NCI-H748 (cell line): ENCODE data around the gene SLC6A5.
A peak's percentile ranks its signal among the peaks of the same experiment; 100 is the strongest.

ENCODE experiments used
- DNase-seq: peaks from one replicate; lab custom pipeline; 2025; ENCODE audit not compliant: unreplicated experiment; lab: John Stamatoyannopoulos, UW

SLC6A5 gene

GRCh38 chr11:20620988-20621387 is 21.6 kb downstream of the SLC6A5 start:
- no peak for DNase-seq

DNA sequence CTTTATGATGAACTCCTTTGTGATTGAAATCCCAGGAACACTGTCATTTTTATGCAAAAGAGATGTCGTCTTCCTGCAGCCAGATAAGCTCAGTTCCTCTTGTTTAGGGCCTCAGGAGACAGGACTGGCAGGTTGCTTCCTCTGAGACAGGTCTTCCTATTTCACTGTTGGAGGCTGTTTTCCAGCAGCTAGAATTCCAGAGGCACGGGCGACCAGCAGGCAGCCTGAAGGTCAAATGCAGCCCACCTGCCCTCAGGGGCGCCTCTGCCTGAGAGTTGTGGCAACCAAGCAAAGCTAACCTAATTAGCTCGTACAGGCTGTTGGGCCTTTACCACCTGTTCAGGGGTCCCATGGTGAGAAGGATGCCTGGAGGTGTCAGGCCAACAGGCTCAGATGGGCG is 22.3 kb downstream of the SLC6A5 start:
- peak; percentile 33 for DNase-seq

GRCh38 chr11:20623252-20623651 is 23.8 kb downstream of the SLC6A5 start:
- DNase-seq = no peak

DNA sequence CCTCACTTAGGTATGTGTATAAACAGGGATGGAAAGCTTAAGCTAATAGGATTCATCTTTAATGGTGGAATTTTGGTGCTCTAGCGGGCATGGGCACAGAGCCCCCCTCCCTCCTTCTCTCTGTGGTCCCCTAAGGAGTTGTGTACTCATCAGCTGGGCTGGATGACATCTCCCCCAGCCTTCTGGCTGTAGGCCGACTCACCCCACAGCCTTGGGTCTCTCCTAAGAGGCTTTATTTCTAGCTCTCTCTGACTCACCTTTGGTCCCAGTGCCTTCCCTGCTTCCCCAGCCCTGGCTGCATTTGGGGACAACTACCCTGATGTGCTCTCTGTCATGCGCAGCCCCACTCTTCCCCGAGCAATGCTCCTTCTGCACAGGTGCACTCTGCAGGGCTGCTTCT is 26.9 kb downstream of the SLC6A5 start:
- DNase-seq = no peak

DNA sequence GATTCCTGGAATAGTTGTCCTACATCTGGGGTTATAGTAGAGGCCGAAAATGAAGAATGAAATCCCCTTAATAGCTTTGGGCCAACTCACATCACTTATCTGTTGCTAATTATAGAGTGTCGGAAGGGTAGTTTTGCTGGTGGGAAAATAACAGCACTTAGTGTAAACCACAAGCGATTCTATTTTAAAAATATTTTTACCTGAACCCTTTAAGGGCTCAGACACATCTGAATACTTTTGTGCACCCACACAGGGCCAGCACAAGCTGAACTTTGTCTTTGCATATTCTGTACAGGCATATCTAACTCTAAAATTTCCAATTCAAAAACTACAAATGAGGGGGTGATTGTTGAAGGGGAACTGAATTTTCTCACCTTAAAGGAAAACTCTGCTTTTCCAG is 27.6 kb downstream of the SLC6A5 start:
- no peak for DNase-seq

- DNase-seq = peak; percentile 58
Observed at GRCh38 chr11:20627701-20628100, 28.3 kb downstream of the SLC6A5 start.

DNA sequence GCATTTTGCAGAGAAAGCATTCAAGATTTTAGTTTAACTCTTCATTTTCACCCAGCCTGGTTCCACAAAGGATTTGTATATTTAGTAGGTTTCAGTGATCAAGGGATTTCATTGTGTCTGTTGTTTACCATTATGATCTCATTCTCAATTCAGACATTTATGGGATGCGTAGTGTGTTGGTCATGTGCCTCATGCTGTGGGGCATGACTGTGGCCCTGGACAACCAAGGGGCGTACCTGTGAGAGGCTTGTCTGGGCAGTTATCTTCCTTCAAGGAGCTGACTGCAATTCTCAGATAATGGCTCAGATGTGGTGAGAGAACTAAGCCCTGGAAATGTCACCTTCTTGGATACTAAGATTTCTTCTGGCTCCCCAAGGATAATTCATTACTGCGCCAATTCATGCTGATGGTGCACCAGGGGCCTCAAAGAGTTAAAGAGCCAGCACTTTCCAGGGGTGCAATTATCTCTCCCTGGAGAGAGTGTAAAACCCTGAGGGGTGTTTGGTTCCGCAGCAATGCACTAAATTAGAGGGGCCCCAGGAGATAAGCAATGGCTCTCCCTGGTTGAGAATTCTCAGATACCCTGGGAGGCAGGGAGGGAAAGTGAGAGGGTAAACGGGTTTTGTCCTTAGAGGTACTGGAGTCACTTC is 32.2 kb downstream of the SLC6A5 start:
- DNase-seq = peak; percentile 85

- no peak for DNase-seq
Observed at GRCh38 chr11:20632169-20632532, 32.7 kb downstream of the SLC6A5 start.

DNA sequence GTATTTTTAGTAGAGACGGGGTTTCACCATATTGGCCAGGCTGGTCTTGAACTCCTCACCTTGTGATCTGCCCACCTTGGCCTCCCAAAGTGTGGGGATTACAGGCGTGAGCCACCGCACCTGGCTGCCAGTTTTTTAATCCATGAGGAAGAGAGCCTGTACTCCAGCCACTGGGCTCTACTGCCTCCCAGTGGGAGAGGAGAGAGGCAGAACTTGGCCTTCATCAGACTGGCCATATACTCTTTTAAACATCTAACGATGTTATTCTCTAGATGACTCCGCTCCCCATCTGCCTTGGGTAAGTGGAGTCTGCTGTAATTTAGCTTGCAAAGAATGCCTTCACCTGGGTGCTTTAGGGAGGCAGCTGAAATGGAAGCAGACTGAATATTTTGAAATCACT is 34.6 kb downstream of the SLC6A5 start:
- DNase-seq = peak; percentile 22

DNA sequence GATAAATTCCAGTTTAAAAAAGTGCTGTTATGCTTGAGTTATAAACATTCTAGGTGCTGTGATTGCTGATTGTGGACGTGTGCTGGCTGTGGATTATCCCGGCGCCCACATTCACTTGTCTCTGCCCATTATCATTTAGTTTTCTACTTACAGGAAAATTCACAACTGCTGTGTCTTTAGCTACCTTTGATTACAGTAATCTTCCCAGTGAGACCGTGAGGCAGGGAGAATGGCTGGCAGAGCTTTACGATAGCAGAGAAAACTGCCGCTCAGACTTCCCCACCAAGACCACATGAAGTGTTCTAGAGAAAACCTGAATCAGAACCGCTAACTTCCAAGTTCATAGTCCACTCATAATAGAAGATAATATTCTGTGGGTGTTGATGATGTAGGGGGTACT is 35.4 kb downstream of the SLC6A5 start:
- no peak for DNase-seq

GRCh38 chr11:20638074-20638473 is 38.7 kb downstream of the SLC6A5 start:
- no peak for DNase-seq

- DNase-seq = no peak
Observed at GRCh38 chr11:20639688-20640087, 40.3 kb downstream of the SLC6A5 start.

GRCh38 chr11:20640401-20640800 is 41.0 kb downstream of the SLC6A5 start:
- no peak for DNase-seq

- no peak for DNase-seq
Observed at GRCh38 chr11:20644360-20644759, 45.0 kb downstream of the SLC6A5 start.

DNA sequence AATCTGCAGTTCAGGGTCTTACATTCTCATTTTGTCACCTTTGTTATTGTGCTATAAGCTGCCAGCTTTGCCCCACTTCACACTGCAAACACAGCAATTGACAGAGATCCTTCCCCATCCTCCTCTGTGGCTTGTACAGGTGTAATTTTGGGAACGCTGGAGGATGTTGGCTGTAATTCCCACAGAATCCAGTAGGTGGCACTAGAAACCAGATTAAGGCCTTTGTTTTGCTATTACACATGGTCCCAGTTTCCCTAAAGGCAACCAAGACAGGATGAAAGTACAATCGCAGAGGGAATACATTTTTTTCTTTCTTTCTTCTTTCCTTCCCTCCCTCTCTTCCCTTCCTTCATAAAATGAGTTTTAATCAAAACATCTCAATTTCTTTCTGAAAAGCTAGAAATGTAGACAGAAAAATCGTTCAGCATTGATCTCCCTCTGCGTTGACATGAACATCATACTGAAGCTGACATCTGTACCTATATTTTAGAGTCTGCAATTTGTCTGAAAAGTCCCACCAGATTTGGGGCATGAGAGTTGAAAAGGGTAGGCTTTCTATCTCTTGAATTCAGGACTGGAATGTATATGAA is 48.7 kb downstream of the SLC6A5 start:
- peak; percentile 75 for DNase-seq

- DNase-seq = no peak
Observed at GRCh38 chr11:20652150-20652806, 52.9 kb downstream of the SLC6A5 start.

DNA sequence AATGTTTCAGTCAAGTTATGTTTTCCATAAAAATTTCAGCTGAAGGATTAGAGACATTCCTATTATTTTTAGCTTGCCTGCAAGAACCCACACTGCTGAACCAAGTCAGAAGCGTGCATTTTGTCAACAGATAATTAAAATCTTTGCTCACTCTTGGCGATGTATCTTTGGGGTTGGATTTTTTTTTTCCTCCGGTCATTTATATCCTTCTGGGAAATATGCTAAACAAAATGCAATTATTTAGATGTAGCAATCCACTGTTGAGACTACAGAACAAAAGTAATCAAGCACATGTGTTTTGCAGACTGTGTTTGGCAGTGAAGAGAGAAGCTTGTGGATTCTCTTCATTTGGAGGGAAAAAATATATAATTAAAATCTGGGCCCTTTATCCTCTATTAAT is 54.6 kb downstream of the SLC6A5 start:
- DNase-seq = no peak

DNA sequence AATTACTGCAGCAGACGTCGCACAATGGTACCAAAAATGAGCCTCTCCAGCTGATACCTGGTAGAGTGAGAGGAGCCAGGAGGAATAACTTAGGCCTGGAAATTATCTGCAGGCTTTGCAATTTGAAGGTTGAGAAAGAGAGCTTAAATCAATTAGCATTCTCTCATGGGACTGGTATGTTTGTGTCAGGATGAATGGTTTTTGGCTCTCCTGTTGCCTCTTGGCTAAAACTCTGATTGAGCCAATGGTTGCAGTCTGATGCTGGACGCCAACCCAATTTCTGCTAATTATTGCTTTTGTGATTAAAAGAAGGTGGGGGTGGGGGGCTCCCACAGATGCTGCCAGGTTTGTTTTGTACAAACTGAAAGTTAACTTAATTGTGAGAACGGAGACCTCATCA is 57.5 kb downstream of the SLC6A5 start:
- peak; percentile 57 for DNase-seq

GRCh38 chr11:20658135-20658534 is 58.7 kb downstream of the SLC6A5 start:
- peak; percentile 96 for DNase-seq

DNA sequence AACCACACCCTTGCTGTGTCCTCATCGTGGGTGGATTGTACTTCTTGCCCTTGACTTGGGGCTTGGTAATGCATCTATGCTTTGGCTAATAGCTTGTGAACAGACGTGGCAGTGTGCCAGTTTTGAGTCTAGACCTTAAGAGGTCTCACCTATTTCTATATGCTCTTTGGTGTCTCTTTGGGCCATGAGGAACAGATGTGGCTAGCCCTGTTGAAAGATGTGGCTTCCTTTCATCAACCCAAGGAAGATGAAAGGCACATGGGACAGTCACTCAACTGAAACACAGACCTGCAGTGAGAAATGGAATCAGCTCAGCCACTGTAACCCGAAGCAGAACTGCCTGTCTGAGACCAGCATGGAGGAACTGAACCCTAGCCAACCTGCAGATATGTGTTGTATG is 62.0 kb downstream of the SLC6A5 start:
- peak; percentile 12 for DNase-seq

GRCh38 chr11:20661850-20662249 is 62.4 kb downstream of the SLC6A5 start:
- no peak for DNase-seq

- DNase-seq = peak; percentile 21
Observed at GRCh38 chr11:20668131-20668809, 68.9 kb downstream of the SLC6A5 start.
